Central memory CD8-positive, alpha-beta T cell (primary cell): Measurements from ENCODE around the gene SLC25A10.
A peak's percentile ranks its signal among the peaks of the same experiment; 100 is the strongest.
"Not testable (repeated sequence)": the region's sequence is repeated elsewhere in the genome, so short reads cannot be mapped to it uniquely, and the experiment has no call there.

Source experiments
- ATAC-seq: fragments of 150-1000 bp; cut with Tn5 transposase; replicated peaks from 2 replicates; pipeline ENCODE4 v1.10.0; 2022; ENCODE audit warnings: mild to moderate bottlenecking, moderate FRiP score, moderate number of reproducible peaks; ENCODE audit not compliant: poor library complexity, severe bottlenecking; ENCODE audit errors: extremely low read depth
- DNase-seq, 2 donors: peaks; one replicate each; pipeline ENCODE4 v3.0.0; 2021; ENCODE audit warnings: low spot score in 2 of 2
- H3K27ac Mint-ChIP-seq: one replicate; pipeline ENCODE4 v1.8.0; 2022; ENCODE audit warnings: low read depth, mild to moderate bottlenecking, moderate library complexity, mixed read lengths
- H3K27me3 Mint-ChIP-seq: one replicate; pipeline ENCODE4 v1.8.0; 2022; ENCODE audit warnings: mixed read lengths
- H3K36me3 Mint-ChIP-seq: one replicate; pipeline ENCODE4 v1.8.0; 2022; ENCODE audit warnings: mild to moderate bottlenecking, moderate library complexity, mixed read lengths; ENCODE audit not compliant: insufficient read depth
- H3K4me1 Mint-ChIP-seq: one replicate; pipeline ENCODE4 v1.8.0; 2022; ENCODE audit warnings: mixed read lengths
- H3K4me3 Mint-ChIP-seq: one replicate; pipeline ENCODE4 v1.8.0; 2022; ENCODE audit warnings: mild to moderate bottlenecking, moderate library complexity, mixed read lengths
- H3K9me3 Mint-ChIP-seq: one replicate; pipeline ENCODE4 v1.8.0; 2022; ENCODE audit warnings: mixed read lengths

Gene SLC25A10

GRCh38 chr17:81725439-81725838 lies 13.4 kb downstream of the SLC25A10 start:
- DNase-seq (no peak), ATAC-seq (no peak)
- Mint-ChIP-seq H3K4me3 (no peak overlapping the region), H3K4me1 (no peaks in the 10 kb centered on the region), H3K27me3 (peaks cover 25% of the 10 kb centered on the region), H3K36me3 (no peaks in the 10 kb centered on the region), H3K9me3 (no peaks in the 10 kb centered on the region), H3K27ac (no peak overlapping the region)

GRCh38 chr17:81726004-81726403 lies 13.9 kb downstream of the SLC25A10 start:
- ATAC-seq (no peak), DNase-seq (no peak)
- no peak overlapping the region for H3K4me3 Mint-ChIP-seq
- H3K9me3 Mint-ChIP-seq, result no peaks in the 10 kb centered on the region
- no peaks in the 10 kb centered on the region for H3K36me3 Mint-ChIP-seq
- H3K27ac Mint-ChIP-seq, result no peak overlapping the region
- H3K4me1 Mint-ChIP-seq, result no peaks in the 10 kb centered on the region
- peaks cover 31% of the 10 kb centered on the region for H3K27me3 Mint-ChIP-seq

DNA sequence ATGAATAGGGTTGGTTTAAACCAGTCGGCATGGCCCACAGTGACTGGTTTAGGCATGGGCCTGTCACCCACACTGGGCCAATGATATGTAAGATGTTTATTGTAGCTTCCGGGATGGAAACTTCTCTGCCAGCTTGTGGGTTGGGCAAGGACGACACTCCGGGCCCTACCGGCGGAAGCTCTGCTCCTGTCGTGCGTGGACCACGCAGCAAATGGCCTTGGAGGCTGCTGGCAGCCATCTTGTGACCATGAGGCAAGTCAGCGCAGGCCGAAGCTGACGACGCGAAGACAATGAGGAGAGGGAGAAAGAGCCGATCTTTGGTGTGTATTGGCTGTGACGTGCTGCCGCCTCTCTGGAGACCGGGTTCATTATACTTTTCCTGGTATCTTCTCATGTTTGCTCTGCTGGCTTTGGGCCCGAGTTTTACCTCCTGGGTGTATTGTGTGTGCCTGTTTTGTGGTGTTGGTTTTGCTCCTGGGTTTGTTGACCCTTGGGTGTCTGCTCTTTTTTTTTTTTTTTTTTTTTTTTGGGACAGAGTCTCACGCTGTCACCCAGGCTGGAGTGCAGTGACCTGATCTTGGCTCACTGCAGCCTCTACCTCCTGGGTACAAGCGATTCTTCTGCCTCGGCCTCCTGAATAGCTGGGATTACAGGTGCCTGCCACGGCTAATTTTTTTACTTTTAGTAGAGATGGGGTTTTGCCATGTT lies 15.4 kb downstream of the SLC25A10 start:
- H3K27ac Mint-ChIP-seq, result no peak overlapping the region
- ATAC-seq, result no peak
- no peaks in the 10 kb centered on the region for H3K9me3 Mint-ChIP-seq
- H3K4me3 Mint-ChIP-seq, result no peak overlapping the region
- no peak for DNase-seq
- no peaks in the 10 kb centered on the region for H3K36me3 Mint-ChIP-seq
- no peaks in the 10 kb centered on the region for H3K4me1 Mint-ChIP-seq
- peaks cover 44% of the 10 kb centered on the region for H3K27me3 Mint-ChIP-seq

DNA sequence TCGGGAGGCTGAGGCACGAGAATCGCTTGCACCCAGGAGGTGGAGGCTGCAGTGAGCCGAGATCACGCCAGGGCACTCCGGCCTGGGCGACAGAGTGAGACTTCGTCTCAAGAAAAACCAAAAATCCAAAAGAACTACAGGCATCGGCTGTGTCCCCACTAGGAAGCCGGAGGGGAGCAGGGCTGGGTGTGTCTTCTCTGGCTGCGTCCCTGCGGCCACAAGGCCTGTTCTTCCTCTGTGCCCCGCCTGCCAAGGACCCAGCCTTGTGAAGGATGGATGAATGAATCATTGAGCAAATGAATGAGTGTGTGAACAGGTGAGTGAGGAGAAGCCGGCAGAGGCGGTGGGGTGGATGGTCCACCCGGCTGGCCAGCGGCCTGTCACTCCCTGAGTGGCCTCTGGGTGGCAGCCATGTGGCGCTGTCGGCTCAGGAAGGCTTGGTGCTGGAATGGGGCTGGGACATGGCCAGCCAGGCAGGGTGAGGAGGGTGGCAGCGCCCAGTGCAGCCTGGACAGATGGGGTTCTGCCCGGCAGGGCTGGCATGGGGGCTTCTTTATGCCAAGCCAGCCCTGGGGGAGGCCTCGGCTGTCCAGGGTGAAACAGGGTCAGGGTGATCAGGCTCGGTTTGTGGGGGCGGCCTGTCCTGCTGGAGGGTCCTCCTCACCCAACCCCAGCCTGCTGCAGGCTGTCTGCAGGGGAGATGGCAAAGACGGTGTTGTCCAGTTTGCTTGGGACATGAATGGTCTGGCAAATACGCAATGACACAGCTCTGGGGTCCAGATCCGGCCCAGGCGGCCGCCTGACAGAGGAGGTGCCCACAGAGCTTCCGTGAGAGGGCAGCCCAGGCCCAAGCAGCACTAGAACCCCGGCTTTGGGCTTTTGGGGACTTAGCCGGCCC lies 21.7 kb downstream of the SLC25A10 start:
- peaks cover 12% of the 10 kb centered on the region for H3K4me1 Mint-ChIP-seq
- no peak for ATAC-seq
- H3K27me3 Mint-ChIP-seq, result peaks cover 51% of the 10 kb centered on the region
- H3K4me3 Mint-ChIP-seq, result no peak overlapping the region
- no peak overlapping the region for H3K27ac Mint-ChIP-seq
- H3K36me3 Mint-ChIP-seq, result no peaks in the 10 kb centered on the region
- peak in 1 of 2 donors; percentile 42 for DNase-seq
- H3K9me3 Mint-ChIP-seq, result no peaks in the 10 kb centered on the region

- Mint-ChIP-seq H3K36me3 (no peaks in the 10 kb centered on the region), H3K9me3 (no peaks in the 10 kb centered on the region), H3K27ac (no peak overlapping the region), H3K4me3 (no peak overlapping the region), H3K4me1 (peaks cover 12% of the 10 kb centered on the region), H3K27me3 (peaks cover 51% of the 10 kb centered on the region)
- ATAC-seq (no peak), DNase-seq (no peak)
Measured at GRCh38 chr17:81734405-81735263, 22.6 kb downstream of the SLC25A10 start.

- no peaks in the 10 kb centered on the region for H3K9me3 Mint-ChIP-seq
- no peak overlapping the region for H3K4me3 Mint-ChIP-seq
- peaks cover 12% of the 10 kb centered on the region for H3K4me1 Mint-ChIP-seq
- H3K27ac Mint-ChIP-seq, result no peak overlapping the region
- peaks cover 44% of the 10 kb centered on the region for H3K27me3 Mint-ChIP-seq
- DNase-seq (no peak), ATAC-seq (no peak)
- H3K36me3 Mint-ChIP-seq, result no peaks in the 10 kb centered on the region
Measured at GRCh38 chr17:81735264-81736102, 23.4 kb downstream of the SLC25A10 start.

GRCh38 chr17:81737947-81738800 lies 26.1 kb downstream of the SLC25A10 start:
- DNase-seq (no peak), ATAC-seq (no peak)
- Mint-ChIP-seq H3K4me3 (no peak overlapping the region), H3K27ac (no peak overlapping the region), H3K36me3 (no peaks in the 10 kb centered on the region), H3K27me3 (peaks cover 18% of the 10 kb centered on the region), H3K9me3 (no peaks in the 10 kb centered on the region), H3K4me1 (peaks cover 12% of the 10 kb centered on the region)

GRCh38 chr17:81738801-81739393 lies 26.8 kb downstream of the SLC25A10 start:
- H3K27ac Mint-ChIP-seq, result no peak overlapping the region
- H3K36me3 Mint-ChIP-seq, result no peaks in the 10 kb centered on the region
- H3K4me3 Mint-ChIP-seq, result no peak overlapping the region
- DNase-seq (no peak), ATAC-seq (no peak)
- peaks cover 6% of the 10 kb centered on the region for H3K4me1 Mint-ChIP-seq
- H3K9me3 Mint-ChIP-seq, result no peaks in the 10 kb centered on the region
- peaks cover 11% of the 10 kb centered on the region for H3K27me3 Mint-ChIP-seq

- not testable (repeated sequence) for H3K36me3 Mint-ChIP-seq, H3K27ac Mint-ChIP-seq, H3K9me3 Mint-ChIP-seq, ATAC-seq, H3K4me3 Mint-ChIP-seq, H3K27me3 Mint-ChIP-seq, DNase-seq, H3K4me1 Mint-ChIP-seq
Measured at GRCh38 chr17:81739593-81739992, 27.5 kb downstream of the SLC25A10 start.

DNA sequence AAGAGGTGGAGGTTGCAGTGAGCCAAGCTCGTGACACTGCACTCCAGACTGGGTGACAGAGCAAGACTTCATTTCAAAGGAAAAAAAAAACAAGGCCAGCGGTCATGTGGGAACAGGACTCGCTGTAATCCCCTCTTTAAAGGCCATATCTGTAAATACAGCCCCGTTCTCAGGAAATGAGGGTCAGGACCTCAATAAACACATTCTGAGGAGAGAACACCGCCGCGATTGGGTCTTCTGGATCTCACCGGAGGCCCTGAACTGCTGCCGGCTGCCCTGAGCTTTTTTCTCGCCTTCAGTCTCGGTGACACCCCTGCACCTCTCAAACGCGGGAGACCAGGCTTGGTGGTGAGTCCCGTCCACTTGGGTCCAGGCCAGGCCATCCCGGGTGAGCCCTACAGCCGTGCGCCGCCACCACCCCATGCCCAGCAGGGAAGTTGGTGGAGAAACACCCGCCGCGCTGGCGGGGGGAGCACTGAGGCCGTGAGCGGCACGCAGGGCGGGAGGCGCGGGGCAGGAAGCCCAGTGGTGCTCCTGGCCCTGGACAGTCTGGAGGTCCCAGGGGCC lies 28.4 kb downstream of the SLC25A10 start:
- Mint-ChIP-seq H3K4me1 (peaks cover 5% of the 10 kb centered on the region), H3K4me3 (no peak overlapping the region), H3K9me3 (no peaks in the 10 kb centered on the region), H3K27me3 (peaks cover 7% of the 10 kb centered on the region), H3K27ac (no peak overlapping the region), H3K36me3 (no peaks in the 10 kb centered on the region)
- DNase-seq (no peak), ATAC-seq (no peak)
